ENCODE results near the gene DDX17. TPM values are rescaled to one million over a fixed set of nuclear protein-coding genes. Genes with fewer than 3 reads are reported as not detected.

Gene DDX17
- polyA plus RNA-seq, 1 donor (not counting 4 experiments of a cell fraction or from before 2014, with no cell fraction given), result 270 TPM

GRCh38 chr22:38451864-38452263 is 54.2 kb downstream of the DDX17 start:
- no peaks in the 10 kb centered on the region for H3K9me3 ChIP-seq (ENCODE audit: control insufficient read depth, low read depth, low read length)
- peaks cover 18% of the 10 kb centered on the region for H3K4me1 ChIP-seq (ENCODE audit: control insufficient read depth, extremely low read depth, insufficient read depth, low read length)
- DNase-seq (ENCODE audit: low read depth, low spot score) (no peak), FAIRE-seq (no peak)
- TF ChIP-seq CTCF (optimal IDR thresholded peaks at IDR 0.05 in 1 of 3, IDR thresholded peaks at IDR 0.05 in 1 of 3, conservative IDR thresholded peaks at IDR 0.05 in 1 of 3; ENCODE audit: extremely low read depth in 1 of 3, insufficient read depth in 2 of 3, low read length in 3 of 3) (no peak), EZH2 (IDR thresholded peaks at IDR 0.05; ENCODE audit: low read length) (no peak)
- no peaks in the 10 kb centered on the region for H3K9me1 ChIP-seq (ENCODE audit: control insufficient read depth, extremely low read depth, insufficient read depth, low read length)
- H3K79me2 ChIP-seq (ENCODE audit: control insufficient read depth, insufficient read depth, low read length), result no peaks in the 10 kb centered on the region
- H3K9ac ChIP-seq (ENCODE audit: control insufficient read depth, extremely low read depth, insufficient read depth, low read length), result no peak overlapping the region
- no peak overlapping the region for H3K4me3 ChIP-seq (ENCODE audit: control insufficient read depth in 2 of 3, extremely low read depth in 1 of 3, insufficient read depth in 2 of 3, low read depth in 1 of 3, low read length in 3 of 3)
- H2AFZ ChIP-seq (ENCODE audit: control insufficient read depth, low read length), result no peak overlapping the region
- H3K4me2 ChIP-seq (ENCODE audit: control insufficient read depth, extremely low read depth, insufficient read depth, low read depth, low read length), result no peak overlapping the region
- H4K20me1 ChIP-seq (ENCODE audit: control insufficient read depth, extremely low read depth, insufficient read depth, low read length), result no peaks in the 10 kb centered on the region
- H3K27ac ChIP-seq (ENCODE audit: control insufficient read depth, insufficient read depth, low read length), result no peak overlapping the region
- peaks cover 61% of the 10 kb centered on the region for H3K27me3 ChIP-seq (ENCODE audit: control insufficient read depth, extremely low read depth, insufficient read depth, low read length)
- no peaks in the 10 kb centered on the region for H3K36me3 ChIP-seq (ENCODE audit: control insufficient read depth in 2 of 2, extremely low read depth in 1 of 2, insufficient read depth in 2 of 2, low read length in 2 of 2)
- dilution Hi-C loops (cut with MboI; ENCODE audit: extremely low pct_ligation_motif_present, low sequenced_read_pairs), result no loop called here

- H2AFZ ChIP-seq (ENCODE audit: control insufficient read depth, low read length), result peak overlapping the region; percentile 63
- no peak overlapping the region for H3K4me2 ChIP-seq (ENCODE audit: control insufficient read depth, extremely low read depth, insufficient read depth, low read depth, low read length)
- H3K9ac ChIP-seq (ENCODE audit: control insufficient read depth, extremely low read depth, insufficient read depth, low read length), result no peak overlapping the region
- TF ChIP-seq CTCF (optimal IDR thresholded peaks at IDR 0.05 in 1 of 3, IDR thresholded peaks at IDR 0.05 in 1 of 3, conservative IDR thresholded peaks at IDR 0.05 in 1 of 3; ENCODE audit: extremely low read depth in 1 of 3, insufficient read depth in 2 of 3, low read length in 3 of 3), result no peak
- no peak for TF ChIP-seq EZH2 (IDR thresholded peaks at IDR 0.05; ENCODE audit: low read length)
- no peaks in the 10 kb centered on the region for H4K20me1 ChIP-seq (ENCODE audit: control insufficient read depth, extremely low read depth, insufficient read depth, low read length)
- dilution Hi-C loops (cut with MboI; ENCODE audit: extremely low pct_ligation_motif_present, low sequenced_read_pairs), result no loop called here
- FAIRE-seq, result no peak
- H3K9me3 ChIP-seq (ENCODE audit: control insufficient read depth, low read depth, low read length), result no peaks in the 10 kb centered on the region
- no peaks in the 10 kb centered on the region for H3K79me2 ChIP-seq (ENCODE audit: control insufficient read depth, insufficient read depth, low read length)
- H3K36me3 ChIP-seq (ENCODE audit: control insufficient read depth in 2 of 2, extremely low read depth in 1 of 2, insufficient read depth in 2 of 2, low read length in 2 of 2), result no peaks in the 10 kb centered on the region
- no peak overlapping the region for H3K27ac ChIP-seq (ENCODE audit: control insufficient read depth, insufficient read depth, low read length)
- H3K27me3 ChIP-seq (ENCODE audit: control insufficient read depth, extremely low read depth, insufficient read depth, low read length), result peaks cover 56% of the 10 kb centered on the region
- H3K4me3 ChIP-seq (ENCODE audit: control insufficient read depth in 2 of 3, extremely low read depth in 1 of 3, insufficient read depth in 2 of 3, low read depth in 1 of 3, low read length in 3 of 3), result no peak overlapping the region
- H3K4me1 ChIP-seq (ENCODE audit: control insufficient read depth, extremely low read depth, insufficient read depth, low read length), result peaks cover 15% of the 10 kb centered on the region
- no peak for DNase-seq (ENCODE audit: low read depth, low spot score)
- no peaks in the 10 kb centered on the region for H3K9me1 ChIP-seq (ENCODE audit: control insufficient read depth, extremely low read depth, insufficient read depth, low read length)
These were observed 54.7 kb downstream of the DDX17 start for GRCh38 chr22:38451404-38451803.

All from keratinocyte (primary cell).